Measurements from ENCODE around the gene TMEM161A.
A peak's percentile ranks its signal among the peaks of the same experiment; 100 is the strongest.

- TF ChIP-seq ZNF416 (tag by site-specific recombination; IDR thresholded peaks at IDR 0.05) (no peak), KLF17 (tag by site-specific recombination; IDR thresholded peaks at IDR 0.05) (no peak), ZBTB21 (tag by site-specific recombination; IDR thresholded peaks at IDR 0.05) (no peak), CTCF (tag by site-specific recombination; IDR thresholded peaks at IDR 0.05) (peak; percentile 40; the same call in 1 of the 2 replicates), MYNN (tag by site-specific recombination; IDR thresholded peaks at IDR 0.05; ENCODE audit: borderline replicate concordance) (no peak), ZNF274 (IDR thresholded peaks at IDR 0.05; ENCODE audit: low read length) (no peak), ZNF274 (tag by site-specific recombination; IDR thresholded peaks at IDR 0.05; ENCODE audit: borderline replicate concordance) (no peak), PRDM6 (tag by site-specific recombination; IDR thresholded peaks at IDR 0.05) (no peak), SP2 (tag by site-specific recombination; IDR thresholded peaks at IDR 0.05) (no peak), ZNF449 (tag by site-specific recombination; IDR thresholded peaks at IDR 0.05) (no peak), ZNF155 (tag by site-specific recombination; IDR thresholded peaks at IDR 0.05) (no peak), ZNF174 (tag by site-specific recombination; IDR thresholded peaks at IDR 0.05) (no peak), RBAK (tag by site-specific recombination; IDR thresholded peaks at IDR 0.05) (no peak), ZNF600 (tag by site-specific recombination; IDR thresholded peaks at IDR 0.05) (no peak)
These were observed 22.3 kb downstream of the TMEM161A start for GRCh38 chr19:19115954-19116353.

Data from HEK293 (cell line).